Measurements from ENCODE around the gene FAM221B. TPM values are rescaled to one million over a fixed set of nuclear protein-coding genes. Genes with fewer than 3 reads are reported as not detected.

Gene FAM221B
- polyA plus RNA-seq, 1 donor from 2014 or later: 0.09 TPM

GRCh38 chr9:35771943-35772342 lies 56.6 kb downstream of the FAM221B start:
- no peak overlapping the region for H3K9ac ChIP-seq (ENCODE audit: low read length)
- H3K9me2 ChIP-seq (ENCODE audit: insufficient read depth, low read length): no peaks in the 10 kb centered on the region
- peaks cover 3% of the 10 kb centered on the region for H3K79me2 ChIP-seq (replicated peaks; ENCODE audit: insufficient read depth, low read length)
- H4K20me1 ChIP-seq (ENCODE audit: insufficient read depth): no peaks in the 10 kb centered on the region
- no peak overlapping the region for H2AFZ ChIP-seq (ENCODE audit: low read depth, low read length)
- no peak overlapping the region for H3K27ac ChIP-seq (ENCODE audit: low read length)
- no peak overlapping the region for H3K4me3 ChIP-seq (ENCODE audit: low read length)
- H3F3A ChIP-seq (ENCODE audit: insufficient read depth, low read length, poor library complexity, severe bottlenecking): no peaks in the 10 kb centered on the region
- H3K4me2 ChIP-seq (ENCODE audit: low read length): no peak overlapping the region
- no peaks in the 10 kb centered on the region for H3K9me3 ChIP-seq (ENCODE audit: low read length)
- H3K27me3 ChIP-seq (ENCODE audit: insufficient read depth, low read depth, low read length): no peaks in the 10 kb centered on the region
- no peaks in the 10 kb centered on the region for H3K36me3 ChIP-seq (ENCODE audit: insufficient read depth, low read length)
- TF ChIP-seq EP300 (conservative IDR thresholded peaks at IDR 0.05; ENCODE audit: poor library complexity, severe bottlenecking): no peak
- no peak for TF ChIP-seq MXI1 (conservative IDR thresholded peaks at IDR 0.05; ENCODE audit: poor library complexity, severe bottlenecking)
- no peak for TF ChIP-seq REST (IDR thresholded peaks at IDR 0.05; ENCODE audit: borderline replicate concordance)
- no peak for TF ChIP-seq POLR2AphosphoS5 (IDR thresholded peaks at IDR 0.05)
- no peak for TF ChIP-seq EZH2 (IDR thresholded peaks at IDR 0.05; ENCODE audit: borderline replicate concordance, insufficient read depth, low read length, poor library complexity, severe bottlenecking)
- TF ChIP-seq RAD21 (conservative IDR thresholded peaks at IDR 0.05): no peak
- no peak for TF ChIP-seq SMC3 (conservative IDR thresholded peaks at IDR 0.05; ENCODE audit: poor library complexity)
- TF ChIP-seq CTCF (IDR thresholded peaks at IDR 0.05; ENCODE audit: poor library complexity, severe bottlenecking): no peak
- no peak for TF ChIP-seq TAF1 (IDR thresholded peaks at IDR 0.05; ENCODE audit: low read depth)

GRCh38 chr9:35771534-35771933 lies 57.0 kb downstream of the FAM221B start:
- Histone ChIP-seq H3K27me3 (ENCODE audit: insufficient read depth, low read depth, low read length) (no peaks in the 10 kb centered on the region), H3K79me2 (replicated peaks; ENCODE audit: insufficient read depth, low read length) (peaks cover 3% of the 10 kb centered on the region), H2AFZ (ENCODE audit: low read depth, low read length) (no peak overlapping the region), H3K4me3 (ENCODE audit: low read length) (no peak overlapping the region), H3K27ac (ENCODE audit: low read length) (no peak overlapping the region), H3F3A (ENCODE audit: insufficient read depth, low read length, poor library complexity, severe bottlenecking) (no peaks in the 10 kb centered on the region), H3K9ac (ENCODE audit: low read length) (no peak overlapping the region), H3K9me3 (ENCODE audit: low read length) (no peaks in the 10 kb centered on the region), H4K20me1 (ENCODE audit: insufficient read depth) (no peaks in the 10 kb centered on the region), H3K36me3 (ENCODE audit: insufficient read depth, low read length) (no peaks in the 10 kb centered on the region), H3K9me2 (ENCODE audit: insufficient read depth, low read length) (no peaks in the 10 kb centered on the region), H3K4me2 (ENCODE audit: low read length) (no peak overlapping the region)
- TF ChIP-seq RAD21 (conservative IDR thresholded peaks at IDR 0.05) (no peak), EP300 (conservative IDR thresholded peaks at IDR 0.05; ENCODE audit: poor library complexity, severe bottlenecking) (no peak), MXI1 (conservative IDR thresholded peaks at IDR 0.05; ENCODE audit: poor library complexity, severe bottlenecking) (no peak), TAF1 (IDR thresholded peaks at IDR 0.05; ENCODE audit: low read depth) (no peak), REST (IDR thresholded peaks at IDR 0.05; ENCODE audit: borderline replicate concordance) (no peak), SMC3 (conservative IDR thresholded peaks at IDR 0.05; ENCODE audit: poor library complexity) (no peak), EZH2 (IDR thresholded peaks at IDR 0.05; ENCODE audit: borderline replicate concordance, insufficient read depth, low read length, poor library complexity, severe bottlenecking) (no peak), POLR2AphosphoS5 (IDR thresholded peaks at IDR 0.05) (no peak), CTCF (IDR thresholded peaks at IDR 0.05; ENCODE audit: poor library complexity, severe bottlenecking) (no peak)

All from neural cell (in vitro differentiated cells).